ENCODE data around the gene ERC2.
A peak's percentile ranks its signal among the peaks of the same experiment; 100 is the strongest.
"Not testable (repeated sequence)": the region's sequence is repeated elsewhere in the genome, so short reads cannot be mapped to it uniquely, and the experiment has no call there.

The ERC2 gene

GRCh38 chr3:56261852-56262251 is 206.4 kb downstream of the ERC2 start:
- peak; percentile 84 for TF ChIP-seq ZNF146 (tag by site-specific recombination; IDR thresholded peaks at IDR 0.05)
- H3K9me3 ChIP-seq (ENCODE audit: control insufficient read depth, insufficient read depth, low read depth, low read length); H3K27ac ChIP-seq (ENCODE audit: extremely low read depth, low read depth, low read length); H3K36me3 ChIP-seq (ENCODE audit: control insufficient read depth in 2 of 2, insufficient read depth in 1 of 2, low read length in 2 of 2); H3K4me3 ChIP-seq (ENCODE audit: low read depth, low read length); H3K4me1 ChIP-seq (ENCODE audit: control insufficient read depth, insufficient read depth, low read length); POLR2A ChIA-PET: not testable (repeated sequence)
- CTCF ChIA-PET = interaction anchor here (2.8 kb wide), 1 partner anchor 11 kb away, joined by 11 read pairs; no protein-coding TSS in a partner anchor

DNA sequence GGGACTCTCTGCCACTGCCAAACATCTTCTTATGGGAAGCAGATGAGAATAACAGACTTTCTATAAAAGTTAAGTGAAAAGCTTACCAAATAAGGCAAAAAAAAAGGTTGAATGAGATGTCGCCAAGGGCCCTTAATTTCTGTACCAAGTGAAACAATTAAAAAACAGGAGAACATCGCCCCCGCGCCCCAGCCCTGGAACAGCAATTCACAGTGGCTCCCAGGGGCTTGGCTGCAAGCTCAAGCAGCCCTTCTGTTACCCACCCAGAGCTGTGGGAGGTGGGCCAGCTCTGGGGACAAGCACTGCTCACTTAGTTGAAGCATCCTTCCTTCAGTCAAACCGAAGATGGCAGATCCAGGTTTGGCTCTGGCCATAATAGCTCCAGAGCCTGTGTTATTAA is 208.0 kb downstream of the ERC2 start:
- Histone ChIP-seq H3K27ac (ENCODE audit: extremely low read depth, low read depth, low read length) (no peak overlapping the region), H3K4me3 (ENCODE audit: low read depth, low read length) (no peak overlapping the region), H3K4me1 (ENCODE audit: control insufficient read depth, insufficient read depth, low read length) (no peaks in the 10 kb centered on the region), H3K36me3 (ENCODE audit: control insufficient read depth in 2 of 2, insufficient read depth in 1 of 2, low read length in 2 of 2) (no peaks in the 10 kb centered on the region), H3K9me3 (ENCODE audit: control insufficient read depth, insufficient read depth, low read depth, low read length) (no peaks in the 10 kb centered on the region)
- CTCF ChIA-PET = interaction anchor here (0.6 to 2.8 kb wide), 2 partner anchors 9 to 10 kb away, joined by 6 to 11 read pairs; no protein-coding TSS in a partner anchor
- POLR2A ChIA-PET = no interaction called here
- TF ChIP-seq ZBTB20 (tag by site-specific recombination; IDR thresholded peaks at IDR 0.05) (no peak), SETDB1 (IDR thresholded peaks at IDR 0.05; ENCODE audit: insufficient read length, low read length) (no peak), ZNF561 (tag by site-specific recombination; IDR thresholded peaks at IDR 0.05; ENCODE audit: borderline replicate concordance) (no peak), ZNF174 (tag by site-specific recombination; IDR thresholded peaks at IDR 0.05) (no peak), ZNF350 (tag by site-specific recombination; IDR thresholded peaks at IDR 0.05) (no peak), ZNF510 (tag by site-specific recombination; IDR thresholded peaks at IDR 0.05; ENCODE audit: insufficient replicate concordance) (no peak), ZNF76 (tag by site-specific recombination; IDR thresholded peaks at IDR 0.05; ENCODE audit: borderline replicate concordance, low read depth) (no peak), ZNF132 (tag by site-specific recombination; IDR thresholded peaks at IDR 0.05; ENCODE audit: borderline replicate concordance) (no peak), ZNF311 (tag by site-specific recombination; IDR thresholded peaks at IDR 0.05; ENCODE audit: borderline replicate concordance) (no peak), ZNF777 (tag by site-specific recombination; IDR thresholded peaks at IDR 0.05; ENCODE audit: borderline replicate concordance) (no peak), ZNF391 (tag by site-specific recombination; IDR thresholded peaks at IDR 0.05; ENCODE audit: borderline replicate concordance, low read depth) (no peak), ZNF624 (tag by site-specific recombination; IDR thresholded peaks at IDR 0.05) (no peak), ZSCAN30 (tag by site-specific recombination; IDR thresholded peaks at IDR 0.05) (no peak), ZNF571 (tag by site-specific recombination; IDR thresholded peaks at IDR 0.05) (no peak), ZNF596 (tag by site-specific recombination; IDR thresholded peaks at IDR 0.05) (no peak), BCL6B (tag by site-specific recombination; IDR thresholded peaks at IDR 0.05) (no peak), SCRT1 (tag by site-specific recombination; IDR thresholded peaks at IDR 0.05; ENCODE audit: borderline replicate concordance) (no peak)
- TF ChIP-seq, protein P1, sequence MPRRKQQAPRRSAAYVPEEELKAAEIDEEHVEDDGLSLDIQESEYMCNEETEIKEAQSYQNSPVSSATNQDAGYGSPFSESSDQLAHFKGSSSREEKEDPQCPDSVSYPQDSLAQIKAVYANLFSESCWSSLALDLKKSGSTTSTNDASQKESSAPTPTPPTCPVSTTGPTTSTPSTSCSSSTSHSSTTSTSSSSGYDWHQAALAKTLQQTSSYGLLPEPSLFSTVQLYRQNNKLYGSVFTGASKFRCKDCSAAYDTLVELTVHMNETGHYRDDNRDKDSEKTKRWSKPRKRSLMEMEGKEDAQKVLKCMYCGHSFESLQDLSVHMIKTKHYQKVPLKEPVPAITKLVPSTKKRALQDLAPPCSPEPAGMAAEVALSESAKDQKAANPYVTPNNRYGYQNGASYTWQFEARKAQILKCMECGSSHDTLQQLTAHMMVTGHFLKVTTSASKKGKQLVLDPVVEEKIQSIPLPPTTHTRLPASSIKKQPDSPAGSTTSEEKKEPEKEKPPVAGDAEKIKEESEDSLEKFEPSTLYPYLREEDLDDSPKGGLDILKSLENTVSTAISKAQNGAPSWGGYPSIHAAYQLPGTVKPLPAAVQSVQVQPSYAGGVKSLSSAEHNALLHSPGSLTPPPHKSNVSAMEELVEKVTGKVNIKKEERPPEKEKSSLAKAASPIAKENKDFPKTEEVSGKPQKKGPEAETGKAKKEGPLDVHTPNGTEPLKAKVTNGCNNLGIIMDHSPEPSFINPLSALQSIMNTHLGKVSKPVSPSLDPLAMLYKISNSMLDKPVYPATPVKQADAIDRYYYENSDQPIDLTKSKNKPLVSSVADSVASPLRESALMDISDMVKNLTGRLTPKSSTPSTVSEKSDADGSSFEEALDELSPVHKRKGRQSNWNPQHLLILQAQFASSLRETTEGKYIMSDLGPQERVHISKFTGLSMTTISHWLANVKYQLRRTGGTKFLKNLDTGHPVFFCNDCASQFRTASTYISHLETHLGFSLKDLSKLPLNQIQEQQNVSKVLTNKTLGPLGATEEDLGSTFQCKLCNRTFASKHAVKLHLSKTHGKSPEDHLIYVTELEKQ (tag by site-specific recombination; IDR thresholded peaks at IDR 0.05; ENCODE audit: borderline replicate concordance) = no peak

Data from HEK293 (cell line).